B cell (primary cell): ENCODE results near the gene MICU1. TPM values are rescaled to one million over a fixed set of nuclear protein-coding genes. Genes with fewer than 3 reads are reported as not detected.
"Not testable (repeated sequence)": the region's sequence is repeated elsewhere in the genome, so short reads cannot be mapped to it uniquely, and the experiment has no call there.

Source experiments
- ATAC-seq: fragments of 200-7000 bp; cut with Tn5 transposase; one replicate; pipeline ENCODE4 v1.10.0; 2021; ENCODE audit warnings: low read depth, mild to moderate bottlenecking, moderate number of reproducible peaks, moderate library complexity
- CTCF ChIA-PET: fragments of 350-600 bp; sonication (Branson Sonifier 250); formaldehyde crosslinking; loops from one replicate; lab custom pipeline; 2021; ENCODE audit warnings: antibody characterized with exemption, inconsistent platforms; lab: Charles Lee
- POLR2A ChIA-PET: fragments of 350-600 bp; sonication (Branson Sonifier 250); formaldehyde crosslinking; loops from one replicate; lab custom pipeline; 2021; ENCODE audit warnings: antibody characterized with exemption; lab: Charles Lee
- DNase-seq: peaks from one replicate; pipeline ENCODE4 v3.0.0; 2013
- H2AFZ ChIP-seq: 2 replicates; pipeline ENCODE4 v1.6.1; 2012; ENCODE audit warnings: mild to moderate bottlenecking, low read depth, low read length; ENCODE audit not compliant: insufficient read depth, poor library complexity, severe bottlenecking
- H3K27ac ChIP-seq, 2 donors: 1 replicate in 1 of 2; 2 replicates in 1 of 2; pipeline ENCODE4 v1.5.1; 2012 to 2013; ENCODE audit warnings: low read length in 2 of 2, mild to moderate bottlenecking in 2 of 2, moderate library complexity in 1 of 2
- H3K27me3 ChIP-seq, 4 experiments: fragments of 200-600 bp in 1 of 4; sonication (generic) in 1 of 4; replicated peaks in 1 of 4; 1 replicate in 2 of 4; 2 replicates in 2 of 4; pipeline versions ENCODE4 v1.6.1 to v1.7.0; 2013 to 2016; ENCODE audit warnings: low read length in 3 of 4, mild to moderate bottlenecking in 2 of 4, mixed read lengths in 1 of 4, moderate library complexity in 1 of 4; ENCODE audit not compliant: insufficient read depth in 4 of 4, control insufficient read depth in 3 of 4; ENCODE audit errors: control extremely low read depth in 1 of 4
- H3K36me3 ChIP-seq, 2 experiments: replicated peaks in 1 of 2; 1 replicate in 1 of 2; 2 replicates in 1 of 2; pipeline versions ENCODE4 v1.6.1 to v1.7.1; 2013; ENCODE audit warnings: low read length in 1 of 2; ENCODE audit not compliant: insufficient read depth in 2 of 2, control insufficient read depth in 1 of 2; ENCODE audit errors: control extremely low read depth in 1 of 2, extremely low read depth in 1 of 2
- H3K4me1 ChIP-seq, 2 donors: fragments of 200-600 bp in 1 of 2; sonication (generic) in 1 of 2; 1 replicate in 1 of 2; 2 replicates in 1 of 2; pipeline versions ENCODE4 v1.5.1 to v1.6.1; 2013 to 2017; ENCODE audit warnings: low read length in 2 of 2; ENCODE audit not compliant: control insufficient read depth in 2 of 2, insufficient read depth in 2 of 2
- H3K4me2 ChIP-seq: replicated peaks from 2 replicates; pipeline ENCODE3; 2012; ENCODE audit warnings: mild to moderate bottlenecking, low read depth, low read length; ENCODE audit not compliant: poor library complexity, severe bottlenecking
- H3K4me3 ChIP-seq, 5 experiments: fragments of 200-600 bp in 1 of 5; sonication (generic) in 1 of 5; 1 replicate in 3 of 5; 2 replicates in 2 of 5; pipeline versions ENCODE4 v1.5.1 to v1.7.0; 2011 to 2016; ENCODE audit warnings: low read length in 4 of 5, mild to moderate bottlenecking in 4 of 5, low read depth in 2 of 5, control low read depth in 1 of 5, moderate library complexity in 1 of 5; ENCODE audit not compliant: insufficient read depth in 1 of 5; ENCODE audit errors: control extremely low read depth in 1 of 5, extremely low read depth in 1 of 5
- H3K79me2 ChIP-seq: fragments of 200-600 bp; sonication (generic); one replicate; pipeline ENCODE4 v1.6.0; 2016; ENCODE audit warnings: low read length; ENCODE audit not compliant: control insufficient read depth, insufficient read depth
- H3K9ac ChIP-seq: fragments of 200-600 bp; sonication (generic); 2 replicates; pipeline ENCODE4 v1.6.1; 2017; ENCODE audit warnings: mild to moderate bottlenecking, low read length, moderate library complexity
- H3K9me3 ChIP-seq, 3 donors: one replicate each; pipeline versions ENCODE4 v1.6.1 to v1.7.1; 2013; ENCODE audit warnings: low read length in 2 of 3; ENCODE audit not compliant: control insufficient read depth in 2 of 3, insufficient read depth in 1 of 3; ENCODE audit errors: control extremely low read depth in 1 of 3
- H4K20me1 ChIP-seq: 2 replicates; pipeline ENCODE4 v1.6.0; 2012; ENCODE audit warnings: mild to moderate bottlenecking, low read length; ENCODE audit not compliant: insufficient read depth, control insufficient read depth, poor library complexity, severe bottlenecking
- H3K27ac Mint-ChIP-seq: one replicate; pipeline ENCODE4 v1.8.0; 2021; ENCODE audit warnings: mixed read lengths
- H3K27me3 Mint-ChIP-seq: one replicate; pipeline ENCODE4 v1.8.0; 2021; ENCODE audit warnings: mixed read lengths
- H3K4me1 Mint-ChIP-seq: one replicate; pipeline ENCODE4 v1.8.0; 2021; ENCODE audit warnings: mixed read lengths
- H3K4me3 Mint-ChIP-seq: one replicate; pipeline ENCODE4 v1.8.0; 2021; ENCODE audit warnings: mixed read lengths
- H3K9me3 Mint-ChIP-seq: one replicate; pipeline ENCODE4 v1.8.0; 2022; ENCODE audit warnings: mixed read lengths; ENCODE audit not compliant: insufficient read depth
- WGBS: methylation state at CpG from one replicate; pipeline ENCODE4 v1.1.5; 2013; ENCODE audit warnings: missing lambda C conversion rate; ENCODE audit not compliant: insufficient coverage; 5-methylcytosine and 5-hydroxymethylcytosine counted together
- intact Hi-C: fragments of 100-400 bp; cut with micrococcal nuclease; formaldehyde crosslinking; loops from one replicate; pipeline ENCODE4 v1.10.0; 2022
- polyA plus RNA-seq: library from polyadenylated mRNA; depleted of rRNA; stranded (reverse); fragments of >200 nt; gene quantifications from 2 replicates; pipeline ENCODE4 v1.2.3, GENCODE V29; 2012
- total RNA-seq, 2 donors: library from RNA; stranded (reverse); fragments of 120-200 nt in 1 of 2; gene quantifications; 1 replicate in 1 of 2; 2 replicates in 1 of 2; pipeline versions ENCODE4 v1.2.3 to v1.2.4, GENCODE V29; 2013 to 2022
- TF ChIP-seq, protein P1 (sequence below): fragments of 200-600 bp; IDR thresholded peaks from one replicate; pipeline ENCODE4 v1.8.0; 2022; ENCODE audit warnings: antibody characterized with exemption, mild to moderate bottlenecking

The MICU1 gene
- total and polyA plus RNA-seq, 2 donors (not counting 1 experiment from before 2014, with no cell fraction given) = 12.0 to 34.7 TPM

DNA sequence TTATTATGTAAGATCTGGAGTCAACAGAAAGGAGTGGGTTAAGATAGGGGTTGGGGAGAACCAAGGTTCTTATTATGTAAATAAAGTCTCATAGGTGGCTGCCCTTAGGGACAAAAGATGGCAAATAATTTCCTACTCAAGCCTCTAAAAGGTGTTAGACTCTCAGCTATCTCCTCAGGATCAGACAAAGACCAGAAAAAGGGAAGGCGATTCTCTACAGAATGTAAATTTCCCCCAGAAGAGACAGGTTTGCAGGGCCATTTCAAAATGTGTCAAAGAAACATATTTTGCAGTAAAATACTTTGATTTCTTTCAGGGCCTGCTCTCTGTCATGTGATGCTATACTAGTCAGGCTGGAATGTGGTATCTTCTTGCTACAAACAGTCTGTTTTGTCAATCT, 80.3 kb downstream of the MICU1 start:
- no CpG with 5 or more reads among the region's 1 CpG for WGBS
- DNase-seq = no peak

DNA sequence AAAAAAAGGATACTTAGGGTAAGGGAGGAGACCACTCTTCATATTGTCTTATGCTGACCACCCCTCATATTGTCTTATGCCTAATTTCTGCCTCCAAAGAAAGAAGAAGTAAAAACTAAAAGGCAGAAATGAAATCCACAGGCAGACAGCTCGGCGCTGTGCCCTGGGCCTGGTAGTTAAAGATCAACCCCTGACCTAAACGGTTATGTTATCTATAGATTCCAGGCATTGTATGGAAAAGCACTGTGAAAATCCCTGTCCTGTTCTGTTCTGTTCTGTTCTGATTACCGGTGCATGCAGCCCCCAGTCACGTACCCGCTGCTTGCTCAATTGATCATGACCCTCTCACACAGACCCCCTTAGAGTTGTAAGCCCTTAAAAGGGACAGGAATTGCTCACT, 82.0 kb downstream of the MICU1 start:
- H4K20me1 ChIP-seq, H3K4me1 ChIP-seq, H3K27ac ChIP-seq, H3K79me2 ChIP-seq, ATAC-seq, H3K27me3 Mint-ChIP-seq, H3K36me3 ChIP-seq, H3K4me2 ChIP-seq, H3K27me3 ChIP-seq, H3K9me3 Mint-ChIP-seq, DNase-seq, H3K27ac Mint-ChIP-seq, H3K4me3 ChIP-seq, intact Hi-C loops, H3K4me3 Mint-ChIP-seq, H2AFZ ChIP-seq, POLR2A ChIA-PET, H3K9ac ChIP-seq, CTCF ChIA-PET: not testable (repeated sequence)
- H3K9me3 ChIP-seq = peaks cover 4 to 21% (median 13%) of the 10 kb centered on the region in 3 donors
- H3K4me1 Mint-ChIP-seq = peaks cover 16% of the 10 kb centered on the region
- WGBS = 100% methylated on average over 2 of the region's 6 CpGs

More for the DNA sequence above, 80.3 kb downstream of the MICU1 start:
- H3K4me2 ChIP-seq = no peak overlapping the region
- H3K9me3 ChIP-seq = peaks cover 2 to 21% (median 13%) of the 10 kb centered on the region in 3 donors
- no peak overlapping the region for H3K4me3 ChIP-seq
- H3K79me2 ChIP-seq = no peaks in the 10 kb centered on the region
- H4K20me1 ChIP-seq = no peaks in the 10 kb centered on the region
- H2AFZ ChIP-seq = no peak overlapping the region
- Mint-ChIP-seq H3K9me3 (no peaks in the 10 kb centered on the region), H3K27ac (no peak overlapping the region), H3K4me1 (peaks cover 6% of the 10 kb centered on the region), H3K4me3 (no peak overlapping the region), H3K27me3 (no peaks in the 10 kb centered on the region)
- H3K36me3 ChIP-seq = peaks cover 1 to 21% of the 10 kb centered on the region in 2 experiments
- H3K4me1 ChIP-seq = peaks cover 0 to 5% of the 10 kb centered on the region in 2 donors
- H3K27me3 ChIP-seq = no peaks in the 10 kb centered on the region
- TF ChIP-seq, protein P1, sequence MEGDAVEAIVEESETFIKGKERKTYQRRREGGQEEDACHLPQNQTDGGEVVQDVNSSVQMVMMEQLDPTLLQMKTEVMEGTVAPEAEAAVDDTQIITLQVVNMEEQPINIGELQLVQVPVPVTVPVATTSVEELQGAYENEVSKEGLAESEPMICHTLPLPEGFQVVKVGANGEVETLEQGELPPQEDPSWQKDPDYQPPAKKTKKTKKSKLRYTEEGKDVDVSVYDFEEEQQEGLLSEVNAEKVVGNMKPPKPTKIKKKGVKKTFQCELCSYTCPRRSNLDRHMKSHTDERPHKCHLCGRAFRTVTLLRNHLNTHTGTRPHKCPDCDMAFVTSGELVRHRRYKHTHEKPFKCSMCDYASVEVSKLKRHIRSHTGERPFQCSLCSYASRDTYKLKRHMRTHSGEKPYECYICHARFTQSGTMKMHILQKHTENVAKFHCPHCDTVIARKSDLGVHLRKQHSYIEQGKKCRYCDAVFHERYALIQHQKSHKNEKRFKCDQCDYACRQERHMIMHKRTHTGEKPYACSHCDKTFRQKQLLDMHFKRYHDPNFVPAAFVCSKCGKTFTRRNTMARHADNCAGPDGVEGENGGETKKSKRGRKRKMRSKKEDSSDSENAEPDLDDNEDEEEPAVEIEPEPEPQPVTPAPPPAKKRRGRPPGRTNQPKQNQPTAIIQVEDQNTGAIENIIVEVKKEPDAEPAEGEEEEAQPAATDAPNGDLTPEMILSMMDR = no peak
- no peak for ATAC-seq
- POLR2A ChIA-PET = no interaction called here
- no peak overlapping the region for H3K27ac ChIP-seq
- intact Hi-C loops = no loop called here
- no peak overlapping the region for H3K9ac ChIP-seq
- CTCF ChIA-PET = no interaction called here
